HG02852 (cell line): ENCODE results near the gene ZNF423.
"Not testable (repeated sequence)": the region's sequence is repeated elsewhere in the genome, so short reads cannot be mapped to it uniquely, and the experiment has no call there.

Experiments used
- ATAC-seq: cut with Tn5 transposase; IDR thresholded peaks from one replicate; pipeline ENCODE4 v1.9.1; 2021; ENCODE audit warnings: mild to moderate bottlenecking, moderate library complexity; ENCODE audit not compliant: unreplicated experiment

ZNF423 gene

DNA sequence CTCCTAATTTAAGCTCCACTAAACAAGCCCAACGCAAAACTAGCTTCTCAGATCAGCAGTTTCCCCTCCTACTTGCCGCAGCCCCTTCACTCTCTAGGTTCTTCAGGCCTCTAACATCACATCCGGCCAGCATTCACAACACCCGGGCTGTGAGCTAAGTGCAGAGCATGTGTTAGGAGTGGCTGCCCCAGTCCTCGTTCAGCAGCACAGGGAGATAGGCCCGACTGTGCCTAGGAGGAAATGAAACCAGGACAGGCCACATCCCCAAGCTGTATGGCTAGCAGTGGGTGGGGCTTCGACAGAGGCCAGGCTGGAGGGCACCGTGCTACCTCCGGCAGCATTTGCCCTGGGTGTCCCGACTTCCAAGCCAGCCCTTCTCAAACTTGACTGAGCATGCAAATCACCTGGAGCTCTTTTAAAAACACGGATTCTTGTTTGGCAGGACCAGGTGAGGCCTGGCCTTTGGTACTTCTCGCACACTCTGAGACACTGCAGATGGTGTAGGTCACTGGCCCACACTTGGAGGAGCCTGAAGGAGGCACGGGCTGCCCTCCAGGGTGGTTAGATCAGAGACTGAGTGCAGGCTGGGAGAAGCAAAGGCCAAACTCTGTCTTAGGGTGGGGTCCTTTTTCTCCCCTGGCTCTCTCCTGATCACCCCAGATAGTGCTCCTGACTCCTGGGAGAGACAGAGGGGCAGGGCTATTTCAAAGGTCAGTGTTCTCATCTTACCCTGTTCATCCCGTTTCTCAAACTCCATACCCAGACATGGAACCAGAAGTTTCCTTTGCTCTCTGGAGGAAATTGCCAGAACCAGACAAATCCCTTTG, 280.4 kb downstream of the ZNF423 start:
- peak; percentile 95 for ATAC-seq

- ATAC-seq = no peak
Measured at GRCh38 chr16:49574826-49575225, 281.1 kb downstream of the ZNF423 start.

GRCh38 chr16:49567950-49568349, 288.0 kb downstream of the ZNF423 start:
- no peak for ATAC-seq

DNA sequence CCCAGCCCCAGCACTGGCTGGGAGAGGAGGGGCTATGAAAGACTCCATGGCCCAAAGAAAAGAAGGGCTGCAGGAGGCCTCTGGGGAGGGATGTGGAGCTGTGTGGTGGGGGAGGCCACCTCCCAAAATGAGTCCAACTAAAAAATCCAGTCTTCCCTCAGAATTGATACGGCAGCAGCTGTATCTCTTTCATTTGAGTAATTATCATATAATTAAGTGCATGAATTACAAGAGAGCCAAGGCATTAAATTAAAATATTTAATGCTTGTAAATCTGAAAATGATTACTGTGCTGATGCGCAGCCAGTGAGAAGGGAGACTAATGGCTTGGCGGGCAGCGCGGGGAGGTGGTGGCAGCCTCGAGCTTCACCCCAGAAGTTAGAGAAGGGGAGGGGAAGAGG, 289.5 kb downstream of the ZNF423 start:
- no peak for ATAC-seq

GRCh38 chr16:49564496-49565229, 291.2 kb downstream of the ZNF423 start:
- ATAC-seq = no peak

DNA sequence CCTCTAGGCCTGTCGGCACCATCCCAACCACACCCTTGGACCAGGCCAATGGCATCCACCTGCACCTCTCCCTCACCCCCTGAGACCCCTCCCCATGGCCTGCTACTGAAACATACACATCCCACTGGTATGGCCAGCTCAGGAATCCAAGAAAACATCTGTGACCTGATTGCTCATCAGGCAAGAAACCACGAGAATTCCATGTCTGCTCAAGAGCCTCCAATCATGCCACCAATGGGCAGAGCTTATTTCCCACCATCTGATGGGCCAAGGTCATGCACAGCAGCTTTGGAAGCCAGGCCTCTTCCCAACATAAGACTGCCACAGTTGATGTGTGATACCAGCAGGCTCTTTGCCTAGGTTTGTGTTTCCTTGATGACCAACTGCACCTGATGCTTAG, 292.2 kb downstream of the ZNF423 start:
- ATAC-seq = no peak

DNA sequence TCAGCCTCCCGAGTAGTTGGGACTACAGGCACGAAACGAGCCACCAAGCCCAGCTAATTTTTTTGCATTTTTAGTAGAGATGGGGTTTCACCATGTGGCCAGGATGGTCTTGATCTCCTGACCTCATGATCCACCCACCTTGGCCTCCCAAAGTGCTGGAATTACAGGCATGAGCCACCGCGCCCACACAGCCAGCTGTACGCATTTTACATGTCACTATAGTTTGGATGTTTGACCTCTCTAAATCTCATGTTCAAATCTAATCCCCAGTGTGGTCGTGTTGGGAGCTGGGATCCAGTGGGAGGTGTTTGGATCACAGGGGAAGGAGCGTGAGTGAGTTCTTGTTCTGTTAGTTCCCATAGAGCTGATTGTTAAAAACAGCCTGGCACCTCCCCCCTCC, 293.0 kb downstream of the ZNF423 start:
- not testable (repeated sequence) for ATAC-seq

- no peak for ATAC-seq
Measured at GRCh38 chr16:49562228-49562627, 293.7 kb downstream of the ZNF423 start.

DNA sequence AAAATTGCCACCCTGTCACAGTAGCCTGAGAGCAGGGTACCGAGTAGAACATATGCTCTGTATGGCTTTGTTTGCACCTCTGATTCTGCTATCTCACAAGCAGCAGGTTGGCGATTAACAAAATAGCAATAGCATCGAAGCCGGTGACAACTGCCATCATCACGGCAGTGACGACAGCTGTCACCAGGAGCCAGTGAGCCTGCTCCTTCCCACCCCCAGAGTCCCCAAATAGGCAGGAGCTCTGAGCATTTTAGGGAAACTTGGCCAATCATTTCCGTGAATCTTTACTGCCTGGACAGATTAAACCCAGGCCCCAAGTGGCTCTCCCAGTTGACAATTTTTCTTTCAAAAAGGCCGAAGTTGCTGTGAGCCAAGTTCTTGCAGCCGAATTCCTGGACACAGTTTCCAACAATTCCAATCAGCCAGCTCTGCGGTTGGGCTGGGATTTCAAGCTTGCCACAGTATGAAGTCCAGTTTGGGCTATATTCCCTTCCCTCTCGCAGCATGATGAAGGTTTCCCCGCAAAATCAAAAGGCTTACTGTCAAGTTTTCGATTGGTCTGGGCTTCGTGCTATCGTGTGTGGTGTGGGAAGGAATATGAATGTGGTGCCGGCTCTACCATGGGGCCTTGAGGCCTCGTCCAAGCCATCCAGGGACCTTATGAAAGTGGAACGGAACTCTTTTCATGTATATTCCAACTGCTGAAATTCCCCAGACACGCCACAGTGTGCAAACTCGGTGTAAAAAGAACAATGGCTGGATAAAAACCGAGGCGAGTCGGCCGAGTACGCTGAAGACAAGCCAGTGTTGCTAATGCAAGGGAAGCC, 295.7 kb downstream of the ZNF423 start:
- no peak for ATAC-seq

DNA sequence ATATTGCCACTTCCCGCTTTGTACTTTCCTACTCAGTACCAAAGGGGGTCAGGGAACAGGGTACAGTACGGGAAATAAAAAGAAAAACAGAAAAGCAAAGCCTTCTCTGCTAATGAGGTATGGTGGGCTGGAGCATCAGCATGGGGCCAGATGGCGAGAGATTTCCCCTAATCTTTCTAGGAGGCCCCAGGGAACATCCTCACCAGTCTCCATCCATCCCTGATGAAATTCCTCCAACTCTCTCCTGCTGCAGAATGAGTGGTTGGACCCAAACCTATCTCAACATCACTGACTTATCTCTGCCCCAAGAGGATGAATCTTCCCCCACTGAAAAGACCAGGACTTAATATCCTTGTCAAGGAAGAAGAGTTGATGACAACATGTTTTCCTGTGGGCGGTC, 296.7 kb downstream of the ZNF423 start:
- no peak for ATAC-seq

DNA sequence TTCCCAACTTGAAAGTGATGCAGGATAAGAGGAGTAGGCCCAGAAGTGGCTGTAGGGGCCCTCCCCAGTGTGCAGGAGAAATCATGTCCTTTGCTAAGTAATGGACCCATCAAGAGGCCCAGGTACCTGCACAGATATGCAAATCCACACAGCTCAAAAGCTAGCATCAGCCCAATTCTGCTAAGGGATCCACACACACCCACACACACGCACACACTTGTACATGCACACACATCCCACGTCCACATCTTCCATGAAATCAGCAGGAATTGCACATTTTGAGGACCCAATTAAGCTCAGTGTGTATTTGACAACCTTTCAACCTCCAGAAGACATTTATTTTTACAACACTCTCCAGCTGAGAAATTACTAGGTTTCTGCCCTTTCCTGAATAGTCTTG, 297.5 kb downstream of the ZNF423 start:
- no peak for ATAC-seq

DNA sequence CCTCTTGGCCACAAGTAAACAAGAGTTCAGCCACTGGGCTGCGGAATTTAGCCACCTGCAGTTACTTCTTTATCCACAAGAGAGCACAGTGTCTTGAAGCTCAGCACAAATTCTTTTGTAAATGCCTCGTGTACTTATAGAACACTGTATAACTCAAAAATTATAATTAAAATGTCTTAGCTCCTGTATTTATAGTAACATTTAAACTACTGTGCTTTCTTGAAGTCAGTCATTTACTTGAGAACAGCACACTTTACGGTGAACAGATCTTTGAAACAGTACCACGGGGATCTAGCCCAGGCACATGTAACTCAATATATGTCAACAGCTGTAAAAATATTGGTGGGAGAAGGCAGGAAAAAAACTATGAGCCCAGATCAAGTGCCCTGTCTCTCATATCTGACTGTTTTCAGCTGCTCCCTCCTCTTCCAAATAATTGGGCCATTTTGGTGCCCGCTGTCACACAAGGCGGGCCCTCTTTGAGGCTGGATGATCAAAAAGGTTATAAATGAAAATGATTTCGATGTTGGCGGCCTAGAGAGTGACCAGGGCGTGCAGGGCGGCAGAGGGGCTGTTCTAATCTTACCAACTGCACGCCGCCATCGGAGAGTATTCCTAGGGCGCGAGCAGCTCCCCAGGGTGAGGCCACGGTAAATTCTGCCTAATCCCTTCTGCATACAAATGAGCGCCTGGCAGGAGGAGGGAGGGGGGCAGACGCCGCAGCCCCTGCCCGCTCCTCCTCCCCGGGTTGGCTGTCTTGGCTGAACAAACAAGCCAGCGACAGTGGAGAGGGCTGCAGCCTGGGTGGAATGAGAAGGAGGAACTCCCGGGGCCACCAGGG, 299.1 kb downstream of the ZNF423 start:
- ATAC-seq = no peak

GRCh38 chr16:49556249-49556605, 299.7 kb downstream of the ZNF423 start:
- ATAC-seq = no peak

- ATAC-seq = no peak
Measured at GRCh38 chr16:49554681-49555080, 301.2 kb downstream of the ZNF423 start.

DNA sequence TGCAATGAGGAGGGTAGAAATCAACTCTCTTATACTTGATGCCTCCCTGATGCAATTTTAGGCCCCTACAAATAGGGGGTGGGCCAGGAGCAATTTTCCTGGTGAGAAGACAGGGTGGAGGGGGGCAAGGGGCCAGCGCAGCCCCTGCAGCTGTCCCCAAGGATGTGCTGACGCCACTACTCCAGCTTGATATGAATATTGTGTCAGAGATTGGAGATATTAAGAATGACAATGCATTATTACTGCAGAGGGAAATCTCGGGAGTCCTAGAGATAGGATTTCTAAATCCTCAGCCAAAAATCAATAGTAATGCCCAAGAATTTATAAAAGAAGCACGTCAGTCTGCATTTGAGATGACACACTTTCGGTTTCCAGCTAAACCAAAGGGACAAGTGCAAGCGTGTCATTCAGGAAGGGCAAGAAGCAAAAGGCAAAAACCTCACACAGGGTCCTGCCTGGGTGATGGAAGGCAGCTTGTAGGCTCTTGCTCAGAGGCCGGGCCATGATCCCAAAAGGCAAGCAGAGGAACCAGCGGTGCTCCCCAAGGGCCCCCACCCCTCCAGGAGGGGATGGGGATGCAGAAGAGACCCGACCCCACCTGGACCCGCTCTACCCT, 303.5 kb downstream of the ZNF423 start:
- no peak for ATAC-seq

GRCh38 chr16:49550666-49551065, 305.2 kb downstream of the ZNF423 start:
- no peak for ATAC-seq

GRCh38 chr16:49550140-49550539, 305.8 kb downstream of the ZNF423 start:
- ATAC-seq = no peak

GRCh38 chr16:49548325-49548970, 307.5 kb downstream of the ZNF423 start:
- ATAC-seq = no peak

GRCh38 chr16:49547448-49547847, 308.5 kb downstream of the ZNF423 start:
- ATAC-seq = no peak

DNA sequence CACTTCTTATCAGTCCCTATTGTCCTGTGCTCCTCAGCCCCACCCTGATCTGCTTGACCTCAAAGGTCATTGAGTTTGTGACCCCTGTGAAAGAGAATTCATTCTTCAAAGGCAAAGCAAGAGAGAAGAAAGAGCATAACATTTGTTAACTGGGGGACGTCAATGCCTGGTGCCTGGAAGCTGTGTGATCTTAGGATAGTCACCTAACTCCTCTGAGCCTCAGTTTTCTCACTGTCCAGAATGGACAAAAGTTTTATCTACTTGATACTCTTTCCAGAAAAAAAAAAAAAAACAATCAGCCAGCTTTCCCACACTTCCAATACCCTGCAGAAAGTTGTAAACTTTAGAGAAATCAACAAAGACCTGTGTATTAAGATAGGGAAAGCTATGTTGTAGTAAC, 309.2 kb downstream of the ZNF423 start:
- no peak for ATAC-seq
